Thoracic aorta (tissue), 2 donors: ENCODE data around the gene LDLRAD4. TPM values are rescaled to one million over a fixed set of nuclear protein-coding genes. Genes with fewer than 3 reads are reported as not detected.

Source experiments
- ATAC-seq: fragments of 150-250 bp; one replicate; pipeline ENCODE4 v1.8.0; 2017; ENCODE audit warnings: low read depth; ENCODE audit not compliant: insufficient number of reproducible peaks, low FRiP score
- DNase-seq: peaks from one replicate; pipeline ENCODE4 v3.0.0-alpha.2; 2020; ENCODE audit warnings: low spot score
- H3K27ac ChIP-seq, 2 donors: fragments of 200-600 bp; sonication (generic); 1 replicate in 1 of 2; 2 replicates in 1 of 2; pipeline ENCODE4 v1.5.1; 2016; ENCODE audit warnings: mild to moderate bottlenecking in 2 of 2, moderate library complexity in 2 of 2
- H3K27me3 ChIP-seq: fragments of 200-600 bp; sonication (generic); replicated peaks from 2 replicates; pipeline ENCODE4 v1.6.0; 2016; ENCODE audit warnings: mild to moderate bottlenecking; ENCODE audit not compliant: insufficient read depth
- H3K36me3 ChIP-seq: fragments of 200-600 bp; sonication (generic); one replicate; pipeline ENCODE4 v1.5.1; 2016
- H3K4me1 ChIP-seq, 2 donors: fragments of 200-600 bp; sonication (generic); 1 replicate in 1 of 2; 2 replicates in 1 of 2; pipeline versions ENCODE4 v1.5.1 to v1.6.0; 2016; ENCODE audit warnings: low read depth in 2 of 2, mild to moderate bottlenecking in 1 of 2; ENCODE audit not compliant: control insufficient read depth in 1 of 2
- H3K4me3 ChIP-seq: fragments of 200-600 bp; sonication (generic); 2 replicates; pipeline ENCODE4 v1.5.1; 2016; ENCODE audit warnings: mild to moderate bottlenecking
- H3K9me3 ChIP-seq: fragments of 200-600 bp; sonication (generic); 2 replicates; pipeline ENCODE4 v1.5.1; 2016
- total RNA-seq, 2 donors: library from RNA; depleted of rRNA; stranded (reverse); fragments of >200 nt; gene quantifications; one replicate each; pipeline versions ENCODE4 v1.1.0 to v1.2.3, GENCODE V29; 2016
- TF ChIP-seq, protein P1 (sequence below): fragments of 200-600 bp; sonication (generic); IDR thresholded peaks from one replicate; pipeline ENCODE4 v1.5.1; 2019; ENCODE audit warnings: antibody characterized with exemption

LDLRAD4 gene
- total RNA-seq, 2 donors from 2014 or later, result 98.4 to 135 TPM

DNA sequence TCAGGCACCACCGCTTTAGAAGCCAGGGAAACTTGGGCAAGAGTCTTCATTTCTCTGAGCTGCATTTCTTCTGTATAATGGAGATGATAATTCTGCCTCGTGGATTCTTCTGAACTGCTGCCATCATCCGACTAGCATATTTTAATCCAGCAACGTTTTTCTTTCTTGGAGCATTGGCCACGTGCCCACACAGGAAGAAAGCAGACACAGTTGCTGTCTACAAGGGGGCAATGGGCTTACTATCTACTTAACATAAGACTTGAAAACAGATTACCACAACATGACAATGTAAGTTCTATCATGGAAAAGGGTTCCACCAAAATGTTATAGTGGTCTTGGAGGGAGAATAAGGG, 331.3 kb downstream of the LDLRAD4 start:
- Histone ChIP-seq H3K9me3 (no peaks in the 10 kb centered on the region), H3K27me3 (no peaks in the 10 kb centered on the region), H3K36me3 (no peaks in the 10 kb centered on the region), H3K27ac (no peak overlapping the region), H3K4me1 (peaks cover 5 to 34% of the 10 kb centered on the region in 2 donors), H3K4me3 (no peak overlapping the region)
- no peak for DNase-seq
- no peak for ATAC-seq
- TF ChIP-seq, protein P1, sequence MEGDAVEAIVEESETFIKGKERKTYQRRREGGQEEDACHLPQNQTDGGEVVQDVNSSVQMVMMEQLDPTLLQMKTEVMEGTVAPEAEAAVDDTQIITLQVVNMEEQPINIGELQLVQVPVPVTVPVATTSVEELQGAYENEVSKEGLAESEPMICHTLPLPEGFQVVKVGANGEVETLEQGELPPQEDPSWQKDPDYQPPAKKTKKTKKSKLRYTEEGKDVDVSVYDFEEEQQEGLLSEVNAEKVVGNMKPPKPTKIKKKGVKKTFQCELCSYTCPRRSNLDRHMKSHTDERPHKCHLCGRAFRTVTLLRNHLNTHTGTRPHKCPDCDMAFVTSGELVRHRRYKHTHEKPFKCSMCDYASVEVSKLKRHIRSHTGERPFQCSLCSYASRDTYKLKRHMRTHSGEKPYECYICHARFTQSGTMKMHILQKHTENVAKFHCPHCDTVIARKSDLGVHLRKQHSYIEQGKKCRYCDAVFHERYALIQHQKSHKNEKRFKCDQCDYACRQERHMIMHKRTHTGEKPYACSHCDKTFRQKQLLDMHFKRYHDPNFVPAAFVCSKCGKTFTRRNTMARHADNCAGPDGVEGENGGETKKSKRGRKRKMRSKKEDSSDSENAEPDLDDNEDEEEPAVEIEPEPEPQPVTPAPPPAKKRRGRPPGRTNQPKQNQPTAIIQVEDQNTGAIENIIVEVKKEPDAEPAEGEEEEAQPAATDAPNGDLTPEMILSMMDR, result no peak

- no peak overlapping the region for H3K27ac ChIP-seq
- H3K36me3 ChIP-seq, result no peaks in the 10 kb centered on the region
- TF ChIP-seq, protein P1, result no peak
- peaks cover 5 to 34% of the 10 kb centered on the region in 2 donors for H3K4me1 ChIP-seq
- H3K4me3 ChIP-seq, result no peak overlapping the region
- ATAC-seq, result no peak
- no peak for DNase-seq
- H3K9me3 ChIP-seq, result no peaks in the 10 kb centered on the region
- no peaks in the 10 kb centered on the region for H3K27me3 ChIP-seq
Measured at GRCh38 chr18:13550418-13551304, 332.1 kb downstream of the LDLRAD4 start.

- H3K27ac ChIP-seq, result no peak overlapping the region
- no peak overlapping the region for H3K4me3 ChIP-seq
- no peaks in the 10 kb centered on the region for H3K9me3 ChIP-seq
- ATAC-seq, result no peak
- TF ChIP-seq, protein P1, result no peak
- no peaks in the 10 kb centered on the region for H3K36me3 ChIP-seq
- H3K27me3 ChIP-seq, result no peaks in the 10 kb centered on the region
- DNase-seq, result no peak
- H3K4me1 ChIP-seq, result peaks cover 5 to 34% of the 10 kb centered on the region in 2 donors
Measured at GRCh38 chr18:13551305-13551603, 332.7 kb downstream of the LDLRAD4 start.

DNA sequence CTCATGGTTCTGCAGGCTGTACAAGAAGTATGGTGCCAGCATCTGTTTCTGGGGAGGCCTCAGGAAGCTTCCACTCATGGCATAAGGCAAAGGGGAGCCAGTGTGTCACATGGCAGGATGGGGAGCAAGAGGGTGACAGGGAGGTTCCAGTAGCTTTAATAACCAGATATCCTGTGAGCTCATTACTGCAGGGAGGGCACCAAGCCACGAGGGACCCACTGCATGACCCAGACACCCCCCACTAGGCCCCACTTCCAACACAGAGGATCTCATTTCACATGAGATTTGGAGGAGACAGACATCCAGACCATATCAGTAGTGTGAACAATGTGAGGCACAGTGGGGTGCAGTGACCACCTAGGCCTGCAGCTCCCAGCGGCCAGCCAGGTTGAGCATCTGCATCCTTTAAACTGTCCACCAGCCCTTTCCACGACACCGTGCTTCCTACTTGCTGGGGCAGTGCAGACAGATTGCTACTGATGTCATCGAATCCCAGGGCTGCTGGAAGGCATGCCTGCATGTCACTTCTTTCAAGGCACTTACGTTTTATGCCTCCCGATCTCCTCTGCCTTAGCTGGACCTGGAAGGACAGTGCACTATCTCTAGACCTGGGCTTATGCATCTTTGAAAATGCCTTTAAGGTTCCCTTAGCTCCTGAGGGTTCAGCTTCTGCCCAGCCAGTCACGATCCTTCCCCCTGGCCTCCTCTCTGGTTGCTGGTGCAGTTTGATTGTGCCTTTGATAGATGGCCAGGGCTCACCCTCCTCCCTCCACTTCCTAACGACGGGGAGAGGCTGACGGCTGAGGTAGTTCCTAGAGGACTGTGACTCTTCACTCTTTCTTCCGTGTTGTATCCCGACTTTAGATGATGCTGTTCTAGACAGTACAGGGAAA, 333.5 kb downstream of the LDLRAD4 start:
- Histone ChIP-seq H3K9me3 (no peaks in the 10 kb centered on the region), H3K4me3 (no peak overlapping the region), H3K27ac (no peak overlapping the region), H3K27me3 (no peaks in the 10 kb centered on the region), H3K36me3 (no peaks in the 10 kb centered on the region), H3K4me1 (peaks cover 5 to 34% of the 10 kb centered on the region in 2 donors)
- DNase-seq, result no peak
- TF ChIP-seq, protein P1, result no peak
- no peak for ATAC-seq

GRCh38 chr18:13553449-13553848, 334.9 kb downstream of the LDLRAD4 start:
- Histone ChIP-seq H3K4me1 (peaks cover 11 to 34% of the 10 kb centered on the region in 2 donors), H3K4me3 (no peak overlapping the region), H3K9me3 (no peaks in the 10 kb centered on the region), H3K27me3 (no peaks in the 10 kb centered on the region), H3K36me3 (no peaks in the 10 kb centered on the region), H3K27ac (no peak overlapping the region)
- no peak for DNase-seq
- TF ChIP-seq, protein P1, result no peak
- no peak for ATAC-seq
